Measurements from ENCODE around the gene COPS4. TPM values are rescaled to one million over a fixed set of nuclear protein-coding genes. Genes with fewer than 3 reads are reported as not detected.

COPS4 gene
- total RNA-seq, 1 experiment from 2014 or later, result 36.6 TPM

DNA sequence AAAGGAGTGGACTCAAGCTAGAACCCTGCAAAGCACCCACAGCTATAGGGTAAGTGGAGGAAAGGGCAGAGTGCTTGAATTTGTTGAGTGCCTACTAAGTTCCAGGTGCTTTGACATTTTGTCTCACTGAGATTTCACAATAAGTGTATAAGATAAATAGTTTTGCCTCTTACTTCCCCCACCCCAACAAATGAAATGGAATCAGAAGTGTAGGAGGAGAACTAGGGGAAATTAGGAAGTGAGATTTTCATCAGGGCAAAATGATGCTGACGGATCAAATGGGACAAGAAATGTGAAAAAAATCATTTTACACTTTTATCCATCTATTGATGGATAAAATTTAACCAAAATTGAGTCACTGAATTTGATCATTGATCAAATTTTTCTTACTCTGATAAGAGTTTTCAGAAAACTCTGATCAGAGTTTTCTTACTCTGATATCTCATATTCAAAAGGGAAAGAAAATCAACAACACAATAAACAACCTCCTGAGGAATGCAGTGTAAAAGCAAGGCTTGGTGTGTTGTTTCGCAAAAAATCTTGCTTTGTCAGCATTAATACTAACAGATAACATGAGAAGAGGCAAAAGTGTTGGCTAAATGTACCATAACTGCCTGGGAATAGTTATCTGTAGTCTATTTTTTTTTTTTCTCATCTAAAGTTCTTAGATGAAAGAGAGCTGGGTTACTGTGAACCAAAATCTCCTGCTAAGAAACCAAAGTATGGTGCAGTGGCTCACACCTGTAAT lies 54.6 kb downstream of the COPS4 start:
- H3K27ac Mint-ChIP-seq (ENCODE audit: low read depth, unreplicated experiment), result no peak overlapping the region
- intact Hi-C loops (cut with micrococcal nuclease), result no loop called here
- no TSS peak for BruUV-seq (replicated peaks)
- TF ChIP-seq, protein P1, sequence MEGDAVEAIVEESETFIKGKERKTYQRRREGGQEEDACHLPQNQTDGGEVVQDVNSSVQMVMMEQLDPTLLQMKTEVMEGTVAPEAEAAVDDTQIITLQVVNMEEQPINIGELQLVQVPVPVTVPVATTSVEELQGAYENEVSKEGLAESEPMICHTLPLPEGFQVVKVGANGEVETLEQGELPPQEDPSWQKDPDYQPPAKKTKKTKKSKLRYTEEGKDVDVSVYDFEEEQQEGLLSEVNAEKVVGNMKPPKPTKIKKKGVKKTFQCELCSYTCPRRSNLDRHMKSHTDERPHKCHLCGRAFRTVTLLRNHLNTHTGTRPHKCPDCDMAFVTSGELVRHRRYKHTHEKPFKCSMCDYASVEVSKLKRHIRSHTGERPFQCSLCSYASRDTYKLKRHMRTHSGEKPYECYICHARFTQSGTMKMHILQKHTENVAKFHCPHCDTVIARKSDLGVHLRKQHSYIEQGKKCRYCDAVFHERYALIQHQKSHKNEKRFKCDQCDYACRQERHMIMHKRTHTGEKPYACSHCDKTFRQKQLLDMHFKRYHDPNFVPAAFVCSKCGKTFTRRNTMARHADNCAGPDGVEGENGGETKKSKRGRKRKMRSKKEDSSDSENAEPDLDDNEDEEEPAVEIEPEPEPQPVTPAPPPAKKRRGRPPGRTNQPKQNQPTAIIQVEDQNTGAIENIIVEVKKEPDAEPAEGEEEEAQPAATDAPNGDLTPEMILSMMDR (IDR thresholded peaks at IDR 0.05; ENCODE audit: unreplicated experiment), result no peak
- no peaks in the 10 kb centered on the region for H3K36me3 Mint-ChIP-seq (ENCODE audit: insufficient read depth, unreplicated experiment)
- ChIA-PET POLR2A (no interaction called here), CTCF (interaction anchor here (0.7 kb wide), 1 partner anchor 123 kb away, joined by 3 read pairs; no protein-coding TSS in a partner anchor)
- no peaks in the 10 kb centered on the region for H3K9me3 Mint-ChIP-seq (ENCODE audit: unreplicated experiment)
- H3K27me3 Mint-ChIP-seq (ENCODE audit: insufficient read depth, unreplicated experiment), result no peaks in the 10 kb centered on the region
- no peak overlapping the region for H3K4me3 Mint-ChIP-seq (ENCODE audit: unreplicated experiment)
- H3K4me1 Mint-ChIP-seq (ENCODE audit: insufficient read depth, unreplicated experiment), result peaks cover 9% of the 10 kb centered on the region
- no peak for DNase-seq (ENCODE audit: unreplicated experiment)

DNA sequence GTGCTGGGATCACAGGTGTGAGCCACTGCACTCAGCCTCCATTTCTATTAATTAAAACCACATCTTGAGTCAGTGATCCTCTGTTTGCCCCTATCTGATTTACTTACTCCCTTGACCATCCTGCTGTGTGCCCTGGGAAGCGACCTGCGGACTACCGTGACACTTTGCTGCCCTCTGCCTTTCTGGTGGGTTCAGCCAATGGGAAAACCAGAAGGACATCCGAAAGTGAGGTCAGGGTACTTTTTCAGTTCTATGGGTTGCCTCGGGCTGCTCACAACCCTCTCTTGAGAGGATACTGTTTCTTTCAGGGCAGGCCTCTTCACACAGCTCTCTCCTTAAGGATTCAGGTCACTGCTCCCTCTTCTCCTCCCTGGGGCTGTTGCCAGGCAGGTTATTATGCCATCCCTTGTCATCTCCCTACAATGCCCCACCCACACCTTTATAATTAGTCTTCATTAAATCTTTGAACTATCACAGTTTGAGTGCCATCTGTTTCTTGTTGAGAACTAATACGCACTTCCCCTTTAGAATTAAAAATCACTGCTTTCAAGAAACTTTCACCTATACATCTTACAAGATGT lies 58.2 kb downstream of the COPS4 start:
- no peaks in the 10 kb centered on the region for H3K27me3 Mint-ChIP-seq (ENCODE audit: insufficient read depth, unreplicated experiment)
- H3K36me3 Mint-ChIP-seq (ENCODE audit: insufficient read depth, unreplicated experiment), result peaks cover 6% of the 10 kb centered on the region
- TF ChIP-seq, protein P1 (IDR thresholded peaks at IDR 0.05; ENCODE audit: unreplicated experiment), result no peak
- H3K27ac Mint-ChIP-seq (ENCODE audit: low read depth, unreplicated experiment), result no peak overlapping the region
- no peaks in the 10 kb centered on the region for H3K9me3 Mint-ChIP-seq (ENCODE audit: unreplicated experiment)
- DNase-seq (ENCODE audit: unreplicated experiment), result no peak
- intact Hi-C loops (cut with micrococcal nuclease), result no loop called here
- POLR2A ChIA-PET, result no interaction called here
- BruUV-seq (replicated peaks), result no TSS peak
- peaks cover 9% of the 10 kb centered on the region for H3K4me1 Mint-ChIP-seq (ENCODE audit: insufficient read depth, unreplicated experiment)
- CTCF ChIA-PET, result interaction anchor here (0.6 to 1.3 kb wide), 3 partner anchors 23 to 119 kb away, joined by 3 to 4 read pairs (median 3); no protein-coding TSS in a partner anchor
- no peak overlapping the region for H3K4me3 Mint-ChIP-seq (ENCODE audit: unreplicated experiment)

DNA sequence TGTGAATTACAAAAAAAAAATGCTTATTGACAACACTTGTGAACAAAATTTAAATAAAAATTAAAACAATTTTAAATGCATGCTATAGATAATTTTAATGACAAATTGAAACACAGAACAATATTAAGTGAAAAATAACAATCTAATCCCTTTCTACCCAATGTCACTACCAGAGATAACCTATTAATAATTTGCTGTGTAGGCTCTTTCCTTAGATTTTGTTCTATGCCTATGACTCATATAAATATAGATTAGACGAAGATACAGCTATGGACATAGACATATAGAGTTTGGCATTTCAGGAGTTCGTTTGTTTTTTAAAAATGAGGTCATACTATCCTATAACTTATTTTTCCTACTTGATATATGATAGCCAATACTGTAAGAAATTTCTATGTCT lies 61.4 kb downstream of the COPS4 start:
- Mint-ChIP-seq H3K27me3 (ENCODE audit: insufficient read depth, unreplicated experiment) (no peaks in the 10 kb centered on the region), H3K27ac (ENCODE audit: low read depth, unreplicated experiment) (no peak overlapping the region), H3K36me3 (ENCODE audit: insufficient read depth, unreplicated experiment) (peaks cover 14% of the 10 kb centered on the region), H3K4me1 (ENCODE audit: insufficient read depth, unreplicated experiment) (peaks cover 9% of the 10 kb centered on the region), H3K9me3 (ENCODE audit: unreplicated experiment) (no peaks in the 10 kb centered on the region), H3K4me3 (ENCODE audit: unreplicated experiment) (no peak overlapping the region)
- CTCF ChIA-PET, result interaction anchor here (0.9 to 1.2 kb wide), 5 partner anchors 14 to 164 kb away, joined by 3 to 5 read pairs (median 3); no protein-coding TSS in a partner anchor
- intact Hi-C loops (cut with micrococcal nuclease), result no loop called here
- DNase-seq (ENCODE audit: unreplicated experiment), result no peak
- POLR2A ChIA-PET, result interaction anchor here (0.7 to 1.9 kb wide), 2 partner anchors 18 to 42 kb away, joined by 3 to 8 read pairs; partner anchors contain the start of gene PLAC8
- TF ChIP-seq, protein P1 (IDR thresholded peaks at IDR 0.05; ENCODE audit: unreplicated experiment), result no peak
- no TSS peak for BruUV-seq (replicated peaks)

DNA sequence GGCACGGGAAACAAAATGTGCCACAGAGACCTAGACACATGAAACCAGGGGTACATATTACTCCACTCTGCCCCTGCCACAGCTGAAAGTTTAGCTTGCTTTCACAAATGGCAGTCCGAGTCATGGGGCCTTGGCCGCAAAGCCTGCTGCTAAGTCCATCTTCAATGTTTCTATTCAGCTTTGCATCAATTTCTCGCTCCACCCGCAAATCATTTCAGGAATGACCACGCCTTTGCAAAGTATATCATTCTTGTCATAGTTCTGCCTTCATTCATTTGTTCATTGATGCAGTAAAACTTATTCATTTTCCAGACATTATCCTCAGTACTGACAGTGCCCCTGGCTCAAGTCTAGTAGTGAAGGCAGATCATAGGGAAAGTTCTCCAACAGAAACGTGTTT lies 70.0 kb downstream of the COPS4 start:
- POLR2A ChIA-PET, result no interaction called here
- H3K27me3 Mint-ChIP-seq (ENCODE audit: insufficient read depth, unreplicated experiment), result no peaks in the 10 kb centered on the region
- no peak overlapping the region for H3K27ac Mint-ChIP-seq (ENCODE audit: low read depth, unreplicated experiment)
- DNase-seq (ENCODE audit: unreplicated experiment), result no peak
- CTCF ChIA-PET, result interaction anchor here (1.1 kb wide), 1 partner anchor 176 kb away, joined by 4 read pairs; no protein-coding TSS in a partner anchor
- H3K36me3 Mint-ChIP-seq (ENCODE audit: insufficient read depth, unreplicated experiment), result peaks cover 12% of the 10 kb centered on the region
- intact Hi-C loops (cut with micrococcal nuclease), result no loop called here
- TF ChIP-seq, protein P1 (IDR thresholded peaks at IDR 0.05; ENCODE audit: unreplicated experiment), result no peak
- BruUV-seq (replicated peaks), result no TSS peak
- H3K9me3 Mint-ChIP-seq (ENCODE audit: unreplicated experiment), result no peaks in the 10 kb centered on the region
- no peak overlapping the region for H3K4me3 Mint-ChIP-seq (ENCODE audit: unreplicated experiment)
- no peaks in the 10 kb centered on the region for H3K4me1 Mint-ChIP-seq (ENCODE audit: insufficient read depth, unreplicated experiment)
